Activated naive CD4-positive, alpha-beta T cell treated with Interleukin-2 at 50 U/mL for 16 hours (primary cell): ENCODE results near the gene AP1AR.
A peak's percentile ranks its signal among the peaks of the same experiment; 100 is the strongest.

Experiments
- DNase-seq: peaks from one replicate; pipeline ENCODE4 v3.0.0-alpha.2; 2020

AP1AR gene

GRCh38 chr4:112225157-112225556 lies 6.4 kb upstream of the AP1AR start:
- no peak for DNase-seq

- peak; percentile 98 for DNase-seq
Observed at GRCh38 chr4:112230879-112231778, 458 bp upstream of the AP1AR start.

DNA sequence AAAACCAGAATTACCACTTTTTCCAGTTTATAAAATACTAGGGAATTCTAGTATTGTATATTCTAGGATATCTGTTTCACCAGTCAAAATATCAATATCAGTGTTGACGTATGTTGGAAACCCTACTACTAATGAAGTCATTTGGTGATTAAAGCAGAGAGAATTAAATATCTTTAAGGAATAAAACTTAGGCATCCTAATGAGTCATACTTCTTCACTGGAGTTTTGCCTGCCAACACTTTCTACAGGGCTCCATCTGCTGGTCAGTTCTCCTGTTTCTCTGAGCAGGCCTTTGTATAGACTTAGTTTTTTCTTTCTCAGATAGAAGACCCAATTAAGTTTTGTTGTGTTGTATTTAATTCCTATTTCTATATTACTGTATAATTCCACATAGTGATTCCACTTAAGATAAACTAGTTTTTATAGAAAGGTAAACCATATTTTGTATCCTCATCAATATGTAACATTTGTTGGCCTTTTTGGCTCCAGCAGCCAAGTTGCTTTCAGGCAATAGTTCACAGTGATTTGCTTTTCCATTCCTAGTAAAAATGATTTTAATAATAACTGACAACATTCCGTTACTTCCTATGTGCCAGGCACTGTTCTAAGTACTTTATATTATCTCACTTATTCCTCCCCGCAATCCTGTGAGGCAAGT lies 3.5 kb downstream of the AP1AR start:
- DNase-seq, result peak; percentile 41

DNA sequence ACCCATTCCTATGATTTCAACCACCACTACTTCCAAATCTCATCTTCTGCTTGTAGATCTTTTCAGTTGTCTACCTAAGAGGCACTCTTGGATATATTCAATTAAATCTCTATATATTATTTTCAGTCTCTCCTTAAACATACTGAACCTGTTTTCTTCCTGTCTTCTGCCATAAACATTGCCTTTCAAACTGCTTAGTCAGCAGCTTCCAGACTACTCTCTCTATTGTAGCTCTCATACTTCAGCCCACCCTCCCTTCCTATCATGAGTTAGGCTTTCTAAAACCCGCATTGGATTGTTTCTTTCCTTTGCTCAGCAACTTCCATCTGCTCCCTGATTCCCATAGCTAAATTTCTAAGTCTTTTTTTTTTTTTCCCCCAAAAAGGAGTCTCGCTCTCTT lies 4.5 kb downstream of the AP1AR start:
- no peak for DNase-seq

DNA sequence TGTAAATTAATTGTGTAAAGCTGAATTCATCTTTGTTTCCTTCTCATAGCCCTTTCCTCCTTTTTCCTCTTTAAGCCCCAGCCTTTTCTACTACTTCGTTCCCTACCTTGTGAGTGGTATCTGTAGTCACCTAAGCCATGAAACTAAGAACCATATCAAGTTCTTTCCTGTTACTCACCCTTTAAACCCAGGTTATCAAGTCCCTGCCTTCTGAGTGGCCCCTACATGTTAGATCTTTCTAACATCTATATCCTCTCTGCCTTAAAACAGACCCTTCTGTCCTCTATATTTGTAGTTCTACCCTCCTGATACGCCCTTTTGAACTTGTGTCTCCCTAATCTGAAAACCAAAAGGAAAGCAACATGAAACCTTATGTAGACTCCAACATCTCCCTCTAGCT lies 7.2 kb downstream of the AP1AR start:
- no peak for DNase-seq

DNA sequence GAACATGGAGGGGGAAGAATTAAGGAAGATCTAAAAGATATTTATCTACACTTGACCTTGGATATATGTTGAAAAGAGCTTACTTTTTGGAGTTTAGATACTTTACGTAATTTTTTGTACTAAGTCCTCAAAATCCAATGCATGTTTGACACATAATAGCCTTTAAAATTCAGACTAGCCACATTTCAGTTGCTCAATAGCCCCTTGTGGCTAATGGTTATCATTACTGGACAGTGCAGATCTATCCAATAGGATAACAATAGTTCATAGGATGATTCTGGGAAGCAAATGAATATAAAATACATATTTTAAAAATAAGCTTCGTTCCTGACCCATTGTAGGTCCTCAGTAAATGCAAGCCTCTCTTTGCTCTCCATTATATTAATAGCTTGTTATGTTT lies 13.8 kb downstream of the AP1AR start:
- DNase-seq, result no peak

GRCh38 chr4:112247021-112247420 lies 15.4 kb downstream of the AP1AR start:
- DNase-seq, result no peak

- no peak for DNase-seq
Observed at GRCh38 chr4:112251019-112251643, 19.5 kb downstream of the AP1AR start.

DNA sequence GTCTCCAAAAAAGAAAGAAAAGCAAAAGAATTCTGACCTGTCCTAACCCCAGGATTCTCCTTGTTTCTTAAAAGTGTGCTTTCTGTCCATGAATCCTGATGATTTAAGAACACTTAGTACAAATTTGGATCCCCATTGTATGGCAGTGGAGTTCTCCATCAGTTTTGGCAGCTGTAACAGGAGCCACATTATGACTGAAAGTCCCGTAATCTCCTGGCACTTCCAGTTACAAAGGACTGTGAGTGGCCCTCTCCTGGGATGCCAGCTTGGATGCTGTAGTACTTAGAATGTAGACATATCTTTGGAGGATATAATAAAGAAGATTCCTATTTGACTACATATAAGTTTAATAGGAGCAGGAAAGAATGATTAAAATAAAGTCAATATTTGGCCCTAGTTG lies 20.6 kb downstream of the AP1AR start:
- DNase-seq, result no peak

- DNase-seq, result no peak
Observed at GRCh38 chr4:112253382-112254000, 21.9 kb downstream of the AP1AR start.

GRCh38 chr4:112257098-112257497 lies 25.5 kb downstream of the AP1AR start:
- DNase-seq, result no peak

DNA sequence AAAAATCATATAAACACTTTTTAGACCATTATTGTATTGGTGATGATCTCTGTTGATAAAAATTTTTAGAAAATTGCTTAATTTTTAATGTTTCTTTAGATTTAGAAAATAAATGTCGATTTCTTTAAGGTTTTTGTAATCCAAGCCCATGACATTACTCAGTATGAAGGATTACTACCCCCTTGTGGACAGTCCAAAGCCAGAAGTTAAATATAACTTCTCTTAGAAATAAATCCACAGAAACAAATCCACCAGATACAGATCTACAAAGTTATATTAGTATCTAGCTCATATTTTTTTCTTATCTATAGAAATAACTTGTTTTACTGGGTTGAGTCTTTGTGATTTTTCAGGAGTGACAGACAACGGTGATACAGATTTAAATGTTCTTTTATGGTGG lies 35.2 kb downstream of the AP1AR start:
- no peak for DNase-seq

DNA sequence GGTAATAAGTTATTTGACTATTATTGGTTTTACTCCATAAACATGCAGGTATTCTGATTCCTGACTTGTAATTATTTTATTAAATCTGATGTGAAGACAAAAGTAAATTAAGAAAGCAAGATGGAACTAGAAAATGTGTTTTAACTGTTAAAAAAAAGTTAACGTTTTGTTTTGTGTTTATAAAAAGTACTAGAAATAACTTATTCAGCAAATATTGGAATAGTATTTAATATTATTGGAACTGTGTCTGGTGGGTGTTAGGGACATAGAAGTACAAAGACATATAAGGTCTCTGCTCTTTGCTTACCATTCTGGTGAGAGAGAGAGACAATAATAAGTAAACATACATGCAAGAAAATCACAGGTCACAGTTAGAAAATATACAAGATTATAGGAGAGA lies 38.5 kb downstream of the AP1AR start:
- DNase-seq, result no peak

DNA sequence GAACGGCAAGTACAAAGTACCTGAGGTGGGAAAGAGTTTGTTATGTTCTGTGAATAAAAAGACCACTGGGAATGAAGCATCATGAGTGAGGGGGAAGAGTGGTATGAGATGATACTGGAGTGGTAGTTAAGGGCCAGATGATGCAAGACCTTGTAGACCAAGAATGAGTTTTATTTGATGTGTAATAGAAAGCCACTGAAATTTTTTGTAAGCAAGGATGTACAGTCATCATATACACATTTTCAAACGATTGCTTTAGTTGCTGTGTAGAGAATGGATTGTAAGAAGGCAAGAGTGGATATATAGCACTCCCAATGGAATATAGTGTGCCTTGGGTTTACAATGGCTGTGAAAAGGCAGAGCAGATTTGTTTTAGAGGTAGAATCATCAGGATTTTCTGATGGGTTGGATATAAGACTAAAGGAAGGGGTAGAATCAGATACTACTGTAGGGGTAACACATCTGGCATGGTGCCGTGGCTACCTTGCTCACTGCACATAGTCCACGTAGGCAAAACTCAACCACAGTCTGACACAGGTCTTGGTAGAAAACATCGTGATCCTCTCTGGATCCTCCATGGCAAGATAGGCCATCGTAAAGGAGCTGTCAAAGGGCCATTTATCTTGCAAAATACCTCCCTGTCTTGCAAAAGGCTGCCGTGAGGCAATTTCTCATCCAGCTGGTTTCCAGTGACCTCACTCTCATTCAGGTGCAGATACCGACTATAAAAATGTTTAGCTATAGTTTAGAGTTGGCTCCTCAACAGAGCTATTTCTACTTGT lies 39.2 kb downstream of the AP1AR start:
- no peak for DNase-seq

DNA sequence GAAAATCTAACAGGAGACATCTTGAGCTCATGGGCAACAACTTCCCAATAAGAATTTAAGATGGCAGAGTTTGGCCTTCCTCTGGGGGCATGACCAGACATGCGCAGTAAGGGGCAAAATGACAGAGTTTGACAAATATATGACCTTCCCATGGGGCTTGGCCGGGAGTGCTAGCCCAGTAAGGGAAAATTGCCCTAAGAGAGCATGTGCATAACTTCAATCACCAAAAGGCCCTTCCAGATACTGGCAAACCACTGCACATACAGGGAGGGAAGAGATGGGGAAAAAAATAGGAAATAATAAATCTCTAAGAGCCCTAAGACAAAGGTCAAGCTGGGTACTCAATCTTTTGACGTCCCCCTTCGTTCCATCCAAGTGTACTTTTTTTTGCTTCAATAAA lies 40.7 kb downstream of the AP1AR start:
- DNase-seq, result no peak

DNA sequence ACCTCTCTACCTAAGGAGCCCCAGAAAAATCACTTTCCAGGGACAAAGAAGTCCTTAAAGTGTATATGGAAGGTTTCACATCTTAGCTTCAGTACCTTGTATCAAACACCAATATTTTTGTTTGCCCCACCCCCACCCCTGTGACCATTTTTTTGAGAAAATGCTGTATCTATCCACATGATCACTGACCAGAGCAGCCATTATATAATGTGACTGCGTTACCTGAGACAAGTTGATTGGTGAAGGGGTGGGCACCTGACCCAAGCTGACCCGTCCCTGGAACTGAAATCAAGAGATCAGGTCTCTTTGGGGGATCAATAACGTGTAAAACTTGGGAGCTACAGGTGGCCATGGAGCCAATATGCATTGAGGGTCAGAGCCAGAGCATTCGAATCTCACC lies 43.4 kb downstream of the AP1AR start:
- no peak for DNase-seq

DNA sequence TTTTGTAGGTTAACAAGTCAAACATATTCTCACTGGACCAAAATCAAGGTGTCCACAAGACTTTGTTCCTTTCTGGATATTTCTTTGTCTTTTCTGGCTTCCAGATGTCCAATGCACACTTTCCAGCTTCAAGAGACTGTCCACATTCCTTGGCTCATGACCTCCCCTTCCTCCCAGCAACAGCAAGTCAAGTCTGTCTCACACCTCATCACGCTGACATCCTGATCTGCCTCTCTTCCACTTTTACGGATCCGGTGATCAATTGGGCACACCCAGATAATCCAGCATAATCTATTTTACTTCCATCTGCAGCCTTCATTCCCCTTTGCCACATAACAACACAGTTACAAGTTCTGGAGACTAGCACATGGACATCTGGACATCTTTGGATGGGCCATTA lies 44.5 kb downstream of the AP1AR start:
- no peak for DNase-seq

DNA sequence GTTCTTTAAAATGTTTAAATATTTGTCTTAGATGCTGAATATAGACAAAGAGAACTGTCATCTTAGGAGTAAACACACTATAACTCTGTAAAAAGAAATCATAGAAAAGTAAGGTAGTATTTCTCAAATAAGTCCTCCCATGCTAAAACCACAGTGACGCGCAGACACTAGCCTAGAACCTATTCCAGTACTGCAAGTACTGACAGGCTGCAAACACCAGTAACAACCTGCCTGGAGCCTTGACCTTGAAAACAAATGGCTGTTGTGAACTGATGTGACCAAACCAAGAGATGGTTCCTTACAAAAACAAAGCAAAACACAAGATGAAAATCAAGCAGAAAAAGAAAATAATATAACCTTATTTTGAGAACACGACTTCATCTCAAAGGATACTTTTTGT lies 45.6 kb downstream of the AP1AR start:
- DNase-seq, result no peak

DNA sequence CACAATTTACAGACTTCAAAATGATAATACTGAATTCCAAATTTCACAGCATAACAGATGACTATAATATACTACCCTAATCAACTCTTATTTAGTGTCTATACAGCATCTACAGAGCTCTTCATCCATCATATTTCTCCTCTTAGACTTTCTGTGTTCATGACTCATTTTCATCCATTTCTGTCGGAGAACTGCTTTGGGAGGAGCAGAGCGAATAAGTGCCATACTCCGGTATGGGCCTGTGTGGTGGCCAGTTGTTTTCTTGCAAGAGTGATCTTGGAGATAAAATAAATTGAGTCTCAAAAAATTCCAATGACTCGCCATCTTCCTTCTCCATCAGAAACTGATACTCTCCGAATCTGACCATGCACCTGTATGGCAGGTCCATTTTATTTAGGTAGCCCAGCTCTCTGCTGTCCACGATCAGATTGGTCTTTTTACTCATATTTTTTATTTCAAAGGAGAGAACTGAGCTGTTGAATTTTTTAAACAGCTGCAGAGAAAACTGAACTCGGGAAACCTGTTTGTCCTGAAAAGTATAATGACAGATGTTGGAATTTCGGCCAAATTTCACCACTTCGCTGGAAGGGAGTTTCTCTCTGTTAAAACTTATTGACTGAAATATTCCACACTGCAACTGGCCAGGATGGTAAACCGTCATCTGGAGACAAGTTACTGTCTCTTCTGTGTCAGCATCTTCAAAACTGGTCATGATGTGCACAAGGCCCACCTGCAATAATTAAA lies 46.3 kb downstream of the AP1AR start:
- no peak for DNase-seq

- DNase-seq, result no peak
Observed at GRCh38 chr4:112279025-112279881, 47.7 kb downstream of the AP1AR start.

GRCh38 chr4:112279882-112280315 lies 48.3 kb downstream of the AP1AR start:
- DNase-seq, result no peak
